PC-9 (cell line): Measurements from ENCODE around the gene CLIC1. TPM values are rescaled to one million over a fixed set of nuclear protein-coding genes. Genes with fewer than 3 reads are reported as not detected.

Experiments
- Bru-seq: library from RNA; stranded (reverse); fragments of 400-500 nt; gene quantifications from one replicate; lab custom pipeline; 2021; lab: Mats Ljungman, UMichigan
- BruChase-seq, 2 experiments: library from RNA; stranded (reverse); fragments of 400-500 nt; gene quantifications; one replicate each; lab custom pipeline; 2021; lab: Mats Ljungman, UMichigan
- BruUV-seq: library from RNA; stranded (reverse); fragments of 400-500 nt; replicated peaks from 2 replicates; lab custom pipeline; 2021; lab: Mats Ljungman, UMichigan
- CTCF ChIA-PET: fragments of 300-600 bp; sonication (Branson Sonifier 250); formaldehyde crosslinking; loops from one replicate; lab custom pipeline; 2022; ENCODE audit warnings: antibody characterized with exemption; lab: Charles Lee
- POLR2A ChIA-PET: fragments of 300-600 bp; sonication (Branson Sonifier 250); formaldehyde crosslinking; loops from one replicate; lab custom pipeline; 2022; ENCODE audit warnings: antibody characterized with exemption; ENCODE audit not compliant: unreplicated experiment; lab: Charles Lee
- DNase-seq, 2 experiments: peaks; one replicate each; pipeline versions ENCODE4 v3.0.0 to v3.0.0-alpha.2; 2015 to 2022; ENCODE audit warnings: mixed read lengths in 1 of 2
- H2AFZ ChIP-seq: fragments of 200-600 bp; sonication (generic); 2 replicates; pipeline ENCODE4 v1.8.1; 2017; ENCODE audit warnings: antibody characterized with exemption
- H3F3A ChIP-seq: fragments of 200-600 bp; sonication (generic); 2 replicates; pipeline ENCODE4 v1.8.1; 2017; ENCODE audit warnings: antibody characterized with exemption, mild to moderate bottlenecking, low read depth; ENCODE audit not compliant: insufficient read depth
- H3K27ac ChIP-seq: fragments of 200-600 bp; sonication (generic); 2 replicates; pipeline ENCODE4 v1.6.1; 2016; ENCODE audit warnings: mixed run types
- H3K27me3 ChIP-seq: fragments of 200-600 bp; sonication (generic); 2 replicates; pipeline ENCODE4 v1.6.1; 2016; ENCODE audit warnings: low read depth, mixed run types; ENCODE audit not compliant: insufficient read depth
- H3K36me3 ChIP-seq: fragments of 200-600 bp; sonication (generic); 2 replicates; pipeline ENCODE4 v1.6.1; 2016; ENCODE audit warnings: low read depth, mixed run types
- H3K4me1 ChIP-seq: fragments of 200-600 bp; sonication (generic); replicated peaks from 2 replicates; pipeline ENCODE4 v1.6.1; 2016; ENCODE audit warnings: mixed run types; ENCODE audit not compliant: insufficient read depth
- H3K4me2 ChIP-seq: fragments of 200-600 bp; sonication (generic); 2 replicates; pipeline ENCODE4 v1.6.1; 2017; ENCODE audit warnings: mixed run types
- H3K4me3 ChIP-seq: fragments of 200-600 bp; sonication (generic); 2 replicates; pipeline ENCODE4 v1.6.1; 2016; ENCODE audit warnings: mixed run types
- H3K79me2 ChIP-seq: fragments of 200-600 bp; sonication (generic); 2 replicates; pipeline ENCODE4 v1.6.1; 2017; ENCODE audit warnings: low read depth, mixed run types
- H3K9me2 ChIP-seq: fragments of 200-600 bp; sonication (generic); 2 replicates; pipeline ENCODE4 v1.8.1; 2017; ENCODE audit warnings: mild to moderate bottlenecking; ENCODE audit not compliant: insufficient read depth
- H3K9me3 ChIP-seq: fragments of 200-600 bp; sonication (generic); 2 replicates; pipeline ENCODE4 v1.8.1; 2016; ENCODE audit warnings: low read depth; ENCODE audit not compliant: insufficient read depth
- H4K20me1 ChIP-seq: fragments of 200-600 bp; sonication (generic); 2 replicates; pipeline ENCODE4 v1.8.1; 2017; ENCODE audit not compliant: insufficient read depth
- EZH2 ChIP-seq: fragments of 200-600 bp; sonication (generic); IDR thresholded peaks from 2 replicates; pipeline ENCODE4 v1.8.0; 2017; ENCODE audit warnings: antibody characterized with exemption, low read depth
- intact Hi-C: fragments of 100-400 bp; cut with micrococcal nuclease; formaldehyde crosslinking; loops from one replicate; pipeline ENCODE4 v1.10.0; 2022; ENCODE audit not compliant: unreplicated experiment
- long read RNA-seq: library from polyadenylated mRNA; stranded (forward); transcript quantifications from one replicate; pipeline ENCODE4 v2.0.0, GENCODE V29; 2022
- total RNA-seq: library from RNA; stranded (reverse); gene quantifications from 2 replicates; pipeline ENCODE4 v1.2.3, GENCODE V29; 2021
- TF ChIP-seq, protein P1 (sequence below): fragments of 200-600 bp; sonication (generic); conservative IDR thresholded peaks from 2 replicates; pipeline ENCODE4 v1.6.1; 2017; ENCODE audit warnings: mixed run types, antibody characterized with exemption, mild to moderate bottlenecking, moderate library complexity

CLIC1 gene
- total RNA-seq = 546 and 599 TPM in 2 replicates
- percentile 93 among the genes with signal in this experiment for Bru-seq, nascent RNA
- BruChase-seq, experiment 1, labeled RNA remaining after a 2-hour chase = percentile 94 among the genes with signal in this experiment
- percentile 99 among the genes with signal in this experiment for BruChase-seq, experiment 2, labeled RNA remaining after a 6-hour chase
- long read RNA-seq, transcript CLIC1-208 (6 exons, 1,254 nt) = major isoform, 1,205 of 1,336 reads
- long read RNA-seq, transcript CLIC1-210 (7 exons, 1,098 nt) = minor isoform, 21 of 1,336 reads
- long read RNA-seq, partial matches to known transcripts = 11 of 1,336 reads
- long read RNA-seq, other reads (novel, unspliced or antisense) = 99 of 1,336 reads

- Histone ChIP-seq H4K20me1 (peaks cover 21% of the 10 kb centered on the region; the same call in 1 of the 2 replicates), H3K27me3 (no peaks in the 10 kb centered on the region), H3K4me2 (peak within 1 kb of the TSS; percentile 83), H3F3A (peaks cover 61% of the 10 kb centered on the region), H3K9me3 (no peaks in the 10 kb centered on the region), H3K4me1 (peaks cover 44% of the 10 kb centered on the region), H3K4me3 (peak within 1 kb of the TSS; percentile 86), H3K79me2 (peaks cover 57% of the 10 kb centered on the region), H3K9me2 (no peaks in the 10 kb centered on the region), H3K27ac (peak within 1 kb of the TSS; percentile 79), H3K36me3 (peaks cover 30% of the 10 kb centered on the region), H2AFZ (peak within 1 kb of the TSS; percentile 75)
- intact Hi-C loops = loop anchor here (5.0 to 10.0 kb wide), 2 partner anchors 191 to 239 kb away; partner anchors contain the start of genes ATP6V1G2, DDX39B, MICB and NFKBIL1
- CTCF ChIA-PET = interaction anchor here (3.2 kb wide), 1 partner anchor 34 kb away, joined by 10 read pairs; no protein-coding TSS in a partner anchor
- TSS peak; percentile 60 for BruUV-seq
- no peak for TF ChIP-seq EZH2
- TF ChIP-seq, protein P1, sequence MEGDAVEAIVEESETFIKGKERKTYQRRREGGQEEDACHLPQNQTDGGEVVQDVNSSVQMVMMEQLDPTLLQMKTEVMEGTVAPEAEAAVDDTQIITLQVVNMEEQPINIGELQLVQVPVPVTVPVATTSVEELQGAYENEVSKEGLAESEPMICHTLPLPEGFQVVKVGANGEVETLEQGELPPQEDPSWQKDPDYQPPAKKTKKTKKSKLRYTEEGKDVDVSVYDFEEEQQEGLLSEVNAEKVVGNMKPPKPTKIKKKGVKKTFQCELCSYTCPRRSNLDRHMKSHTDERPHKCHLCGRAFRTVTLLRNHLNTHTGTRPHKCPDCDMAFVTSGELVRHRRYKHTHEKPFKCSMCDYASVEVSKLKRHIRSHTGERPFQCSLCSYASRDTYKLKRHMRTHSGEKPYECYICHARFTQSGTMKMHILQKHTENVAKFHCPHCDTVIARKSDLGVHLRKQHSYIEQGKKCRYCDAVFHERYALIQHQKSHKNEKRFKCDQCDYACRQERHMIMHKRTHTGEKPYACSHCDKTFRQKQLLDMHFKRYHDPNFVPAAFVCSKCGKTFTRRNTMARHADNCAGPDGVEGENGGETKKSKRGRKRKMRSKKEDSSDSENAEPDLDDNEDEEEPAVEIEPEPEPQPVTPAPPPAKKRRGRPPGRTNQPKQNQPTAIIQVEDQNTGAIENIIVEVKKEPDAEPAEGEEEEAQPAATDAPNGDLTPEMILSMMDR = no peak
- peak; percentile 79 to 83 for DNase-seq
- POLR2A ChIA-PET = interaction anchor here (0.6 to 1.5 kb wide), 7 partner anchors 10 to 162 kb away, joined by 3 to 6 read pairs (median 3); no protein-coding TSS in a partner anchor
Observed at GRCh38 chr6:31736021-31736767, at the start of gene CLIC1. CLIC1 (minus strand) TSS chr6:31736530; CDS start chr6:31736300, 230 bp downstream.

DNA sequence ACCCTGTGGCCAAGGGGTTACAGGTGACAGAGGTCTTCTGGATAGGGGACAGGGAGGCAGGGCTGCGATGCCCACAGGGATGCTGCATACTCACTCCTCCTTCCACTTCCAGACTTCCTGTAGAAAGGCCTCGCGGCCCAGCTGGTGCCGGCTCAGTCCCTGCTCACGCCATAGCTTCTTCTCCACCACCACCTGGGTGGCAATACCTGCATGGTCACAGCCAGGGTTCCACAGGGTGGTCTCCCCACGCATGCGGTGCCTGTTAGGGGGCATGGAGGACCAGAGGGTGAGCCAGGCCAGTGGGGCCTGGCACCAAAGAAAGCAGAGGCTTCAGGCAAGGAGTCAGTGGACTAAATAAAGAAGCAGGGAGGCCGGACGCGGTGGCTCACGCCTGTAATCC lies 49.1 kb upstream of the CLIC1 start:
- Histone ChIP-seq H3K27ac (no peak overlapping the region), H4K20me1 (no peaks in the 10 kb centered on the region; the same call in 1 of the 2 replicates), H3K9me2 (no peaks in the 10 kb centered on the region), H3K36me3 (peaks cover 26% of the 10 kb centered on the region), H3K4me3 (no peak overlapping the region), H3K9me3 (no peaks in the 10 kb centered on the region), H3F3A (peaks cover 14% of the 10 kb centered on the region), H2AFZ (no peak overlapping the region), H3K4me2 (no peak overlapping the region), H3K4me1 (no peaks in the 10 kb centered on the region), H3K27me3 (no peaks in the 10 kb centered on the region), H3K79me2 (peaks cover 7% of the 10 kb centered on the region; the same call in 1 of the 2 replicates)
- no peak for DNase-seq
- CTCF ChIA-PET = no interaction called here
- no TSS peak for BruUV-seq
- TF ChIP-seq EZH2 = no peak
- TF ChIP-seq, protein P1 = no peak
- POLR2A ChIA-PET = no interaction called here
- intact Hi-C loops = no loop called here
